T-cell (primary cell): ENCODE measurements around the gene ZNF716. TPM values are rescaled to one million over a fixed set of nuclear protein-coding genes. Genes with fewer than 3 reads are reported as not detected.
"Not testable (repeated sequence)": the region's sequence is repeated elsewhere in the genome, so short reads cannot be mapped to it uniquely, and the experiment has no call there.

Experiments used
- ATAC-seq, 4 experiments: fragments of 200-7000 bp in 3 of 4; fragments of 150-1000 bp in 1 of 4; cut with Tn5 transposase; replicated peaks in 1 of 4; 1 replicate in 3 of 4; 2 replicates in 1 of 4; pipeline ENCODE4 v1.10.0; 2021; ENCODE audit warnings: moderate library complexity in 3 of 4, mild to moderate bottlenecking in 2 of 4, moderate number of reproducible peaks in 1 of 4
- CTCF ChIA-PET, 2 donors: fragments of 300-600 bp; sonication (Branson Sonifier 250); formaldehyde crosslinking; loops; one replicate each; lab custom pipeline; 2022; ENCODE audit warnings: antibody characterized with exemption in 2 of 2; lab: Charles Lee
- POLR2A ChIA-PET, 2 donors: fragments of 300-600 bp; sonication (Branson Sonifier 250); formaldehyde crosslinking; loops; one replicate each; lab custom pipeline; 2022; ENCODE audit warnings: antibody characterized with exemption in 2 of 2; lab: Charles Lee
- DNase-seq, 35 experiments: peaks; one replicate each; pipeline versions ENCODE4 v3.0.0 to v3.0.0-alpha.2; 2013 to 2023
- H3K27ac ChIP-seq: one replicate; pipeline ENCODE4 v1.5.1; 2013; ENCODE audit warnings: low read length
- H3K27me3 ChIP-seq, 2 experiments: replicated peaks in 1 of 2; 1 replicate in 1 of 2; 2 replicates in 1 of 2; pipeline versions ENCODE4 v1.6.1 to v1.7.0; 2013; ENCODE audit warnings: low read length in 1 of 2, mixed read lengths in 1 of 2; ENCODE audit not compliant: control insufficient read depth in 2 of 2, insufficient read depth in 2 of 2; ENCODE audit errors: extremely low read depth in 1 of 2
- H3K36me3 ChIP-seq, 2 donors: 1 replicate in 1 of 2; 2 replicates in 1 of 2; pipeline versions ENCODE4 v1.6.1 to v1.7.0; 2013; ENCODE audit warnings: low read length in 1 of 2; ENCODE audit not compliant: control insufficient read depth in 2 of 2, insufficient read depth in 1 of 2; ENCODE audit errors: extremely low read depth in 1 of 2
- H3K4me1 ChIP-seq, 2 experiments: 1 replicate in 1 of 2; 2 replicates in 1 of 2; pipeline versions ENCODE4 v1.6.1 to v1.7.0; 2013; ENCODE audit warnings: low read length in 2 of 2, mixed read lengths in 1 of 2; ENCODE audit not compliant: insufficient read depth in 2 of 2, control insufficient read depth in 1 of 2; ENCODE audit errors: extremely low read depth in 1 of 2
- H3K4me3 ChIP-seq, 2 donors: 1 replicate in 1 of 2; 2 replicates in 1 of 2; pipeline versions ENCODE4 v1.5.1 to v1.7.0; 2013; ENCODE audit warnings: mild to moderate bottlenecking in 2 of 2, low read length in 1 of 2, moderate library complexity in 1 of 2; ENCODE audit not compliant: control insufficient read depth in 1 of 2; ENCODE audit errors: extremely low read depth in 1 of 2
- H3K9me3 ChIP-seq: 2 replicates; pipeline ENCODE4 v1.7.0; 2013
- H3K27ac Mint-ChIP-seq, 2 donors: one replicate each; pipeline ENCODE4 v1.8.0; 2020 to 2021; ENCODE audit warnings: mild to moderate bottlenecking in 2 of 2, mixed read lengths in 2 of 2
- H3K27me3 Mint-ChIP-seq, 2 donors: one replicate each; pipeline ENCODE4 v1.8.0; 2021 to 2022; ENCODE audit warnings: mixed read lengths in 2 of 2
- H3K36me3 Mint-ChIP-seq: one replicate; pipeline ENCODE4 v1.8.0; 2021; ENCODE audit warnings: mixed read lengths
- H3K4me1 Mint-ChIP-seq, 3 donors: one replicate each; pipeline ENCODE4 v1.8.0; 2020 to 2022; ENCODE audit warnings: mixed read lengths in 3 of 3, mild to moderate bottlenecking in 1 of 3
- H3K4me3 Mint-ChIP-seq, 3 donors: one replicate each; pipeline ENCODE4 v1.8.0; 2020 to 2022; ENCODE audit warnings: mild to moderate bottlenecking in 3 of 3, mixed read lengths in 3 of 3, moderate library complexity in 3 of 3
- H3K9me3 Mint-ChIP-seq, 3 donors: one replicate each; pipeline ENCODE4 v1.8.0; 2020 to 2022; ENCODE audit warnings: mixed read lengths in 3 of 3
- WGBS: methylation state at CpG from one replicate; pipeline ENCODE4 v1.1.5; 2013; ENCODE audit warnings: missing lambda C conversion rate; ENCODE audit not compliant: insufficient coverage; 5-methylcytosine and 5-hydroxymethylcytosine counted together
- total RNA-seq, 35 experiments: library from RNA in 6 of 35; stranded (reverse) in 6 of 35; fragments of 120-200 nt in 1 of 35; gene quantifications; one replicate each; pipeline versions ENCODE4 v1.2.1 to v1.2.4 and lab custom pipeline; 2013 to 2026

The ZNF716 gene
- total RNA-seq, 5 donors from 2014 or later (not counting 1 experiment from before 2014, with no cell fraction given) = not detected

- H3K27me3 Mint-ChIP-seq, POLR2A ChIA-PET, H3K27ac ChIP-seq, H3K9me3 ChIP-seq, H3K27ac Mint-ChIP-seq, ATAC-seq, CTCF ChIA-PET, H3K4me1 ChIP-seq, H3K9me3 Mint-ChIP-seq, H3K36me3 Mint-ChIP-seq, DNase-seq, H3K4me1 Mint-ChIP-seq, H3K4me3 ChIP-seq, H3K4me3 Mint-ChIP-seq, H3K36me3 ChIP-seq, H3K27me3 ChIP-seq: not testable (repeated sequence)
- WGBS = 84% methylated on average over 8 of the region's 8 CpGs
These were observed 45.1 kb downstream of the ZNF716 start for GRCh38 chr7:57495111-57495510.

GRCh38 chr7:57496395-57496794 lies 46.4 kb downstream of the ZNF716 start:
- H3K4me1 Mint-ChIP-seq = no peaks in the 10 kb centered on the region
- H3K36me3 ChIP-seq = no peaks in the 10 kb centered on the region
- H3K9me3 Mint-ChIP-seq = peaks cover 0 to 15% (median 14%) of the 10 kb centered on the region in 3 donors
- 73% methylated on average over 6 of the region's 6 CpGs for WGBS
- POLR2A ChIA-PET = no interaction called here
- DNase-seq = no peak
- H3K27ac ChIP-seq = no peak overlapping the region
- H3K27ac Mint-ChIP-seq = no peak overlapping the region
- ATAC-seq = no peak
- no peaks in the 10 kb centered on the region for H3K4me1 ChIP-seq
- H3K4me3 ChIP-seq = no peak overlapping the region
- no peaks in the 10 kb centered on the region for H3K27me3 ChIP-seq
- H3K9me3 ChIP-seq = peaks cover 7% of the 10 kb centered on the region
- H3K4me3 Mint-ChIP-seq = no peak overlapping the region
- no peaks in the 10 kb centered on the region for H3K36me3 Mint-ChIP-seq
- H3K27me3 Mint-ChIP-seq = no peaks in the 10 kb centered on the region
- CTCF ChIA-PET = no interaction called here

- H3K4me3 ChIP-seq = no peak overlapping the region
- POLR2A ChIA-PET = no interaction called here
- peaks cover 18 to 50% (median 31%) of the 10 kb centered on the region in 3 donors for H3K9me3 Mint-ChIP-seq
- no peaks in the 10 kb centered on the region for H3K4me1 ChIP-seq
- no peaks in the 10 kb centered on the region for H3K36me3 Mint-ChIP-seq
- H3K9me3 ChIP-seq = peaks cover 2% of the 10 kb centered on the region
- CTCF ChIA-PET = no interaction called here
- no peaks in the 10 kb centered on the region for H3K36me3 ChIP-seq
- DNase-seq (no peak), ATAC-seq (no peak)
- no peak overlapping the region for H3K27ac ChIP-seq
- no CpG with 5 or more reads among the region's 1 CpG for WGBS
- H3K27me3 ChIP-seq = no peaks in the 10 kb centered on the region
- H3K4me3 Mint-ChIP-seq = no peak overlapping the region
- no peak overlapping the region for H3K27ac Mint-ChIP-seq
- H3K27me3 Mint-ChIP-seq = no peaks in the 10 kb centered on the region
- H3K4me1 Mint-ChIP-seq = no peaks in the 10 kb centered on the region
These were observed 55.2 kb downstream of the ZNF716 start for GRCh38 chr7:57505176-57505575.
